GM21717 (cell line): Measurements from ENCODE around the gene PBX1.
"Not testable (repeated sequence)": the region's sequence is repeated elsewhere in the genome, so short reads cannot be mapped to it uniquely, and the experiment has no call there.

ENCODE experiments used
- ATAC-seq: cut with Tn5 transposase; IDR thresholded peaks from one replicate; pipeline ENCODE4 v1.9.1; 2021; ENCODE audit warnings: mild to moderate bottlenecking, moderate library complexity; ENCODE audit not compliant: unreplicated experiment

The PBX1 gene

DNA sequence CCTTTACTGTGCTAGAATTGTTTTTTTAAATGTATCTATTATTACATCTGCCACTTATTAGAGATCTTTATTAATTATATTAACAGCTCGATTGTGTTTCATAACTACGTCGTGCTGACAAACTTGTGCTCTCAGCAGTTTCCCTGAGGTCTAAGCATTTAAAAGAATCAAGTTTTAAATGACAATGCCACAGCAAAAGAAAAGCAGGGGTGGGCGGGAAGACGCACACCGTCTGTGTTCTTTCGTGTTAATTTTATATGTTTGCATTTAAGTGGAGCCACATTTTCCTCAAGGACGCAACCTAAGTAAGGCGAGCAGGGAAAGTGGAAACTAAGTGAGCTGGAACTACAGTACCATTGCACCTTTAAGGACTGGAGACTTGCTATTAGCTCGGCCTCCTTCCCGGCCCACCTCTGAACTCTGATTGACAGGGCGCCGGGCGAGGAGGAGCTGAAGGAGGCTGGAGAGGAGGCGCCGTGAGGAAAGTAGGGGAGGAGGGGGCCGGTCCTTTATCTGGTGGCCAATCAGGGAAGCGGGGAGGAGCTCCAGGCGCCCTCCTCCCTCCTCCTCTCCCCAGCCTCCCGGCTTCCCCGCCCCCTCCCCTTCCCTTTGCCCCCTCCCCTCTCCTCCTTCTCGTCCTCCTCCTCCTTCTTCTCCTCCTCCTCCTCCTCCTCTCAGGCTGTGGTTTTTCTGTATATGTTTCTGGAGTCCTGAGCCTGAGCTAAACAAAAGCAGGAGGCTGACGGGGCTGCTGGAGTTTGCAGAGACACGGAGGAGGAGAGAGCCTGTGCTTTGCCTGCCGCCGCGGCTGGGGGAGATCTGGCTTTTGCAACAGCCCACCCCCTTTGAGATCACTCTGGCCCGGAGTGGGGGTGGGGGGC lies at the start of gene PBX1:
TSS of gene PBX1 (plus strand) at position 724 of the 881 bp plus-strand sequence.
- ATAC-seq = peak; percentile 100

GRCh38 chr1:164510435-164510834 lies 48.5 kb upstream of the PBX1 start:
- ATAC-seq = no peak

DNA sequence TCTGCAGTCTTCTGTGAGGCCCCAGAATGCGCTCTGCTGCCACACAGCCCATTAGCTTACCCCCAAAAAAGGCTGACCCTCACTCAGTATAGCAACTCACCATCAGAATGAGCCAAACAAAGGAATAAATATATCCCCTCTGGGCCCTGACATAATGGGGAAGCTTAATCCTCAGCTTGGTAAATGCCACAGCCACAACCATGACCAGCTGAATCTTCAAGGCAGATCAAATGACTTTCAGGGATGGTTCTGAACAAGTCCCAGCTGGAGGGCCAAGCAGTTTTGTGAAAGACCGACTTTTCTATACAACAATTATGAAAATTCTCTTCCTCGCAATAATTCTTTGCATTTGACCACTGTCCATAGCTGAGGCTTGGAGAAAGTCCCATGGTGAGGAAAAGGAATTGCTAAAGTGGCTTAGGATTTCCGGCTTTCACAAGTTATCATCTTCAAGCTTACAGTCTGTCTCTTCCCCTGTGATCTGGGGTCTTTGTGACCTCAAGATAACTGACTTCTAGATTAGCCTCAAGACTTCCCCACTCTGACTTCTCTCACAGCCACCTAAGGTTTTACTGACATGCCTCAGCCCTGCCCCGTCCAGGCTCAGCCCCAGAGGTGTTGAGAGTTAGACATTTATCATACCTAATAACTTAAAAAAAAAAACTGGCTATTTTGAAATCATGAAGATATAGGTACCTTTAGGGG lies 47.8 kb upstream of the PBX1 start:
- no peak for ATAC-seq

- ATAC-seq = no peak
Measured at GRCh38 chr1:164515231-164515630, 43.8 kb upstream of the PBX1 start.

GRCh38 chr1:164515711-164516331 lies 43.2 kb upstream of the PBX1 start:
- no peak for ATAC-seq

DNA sequence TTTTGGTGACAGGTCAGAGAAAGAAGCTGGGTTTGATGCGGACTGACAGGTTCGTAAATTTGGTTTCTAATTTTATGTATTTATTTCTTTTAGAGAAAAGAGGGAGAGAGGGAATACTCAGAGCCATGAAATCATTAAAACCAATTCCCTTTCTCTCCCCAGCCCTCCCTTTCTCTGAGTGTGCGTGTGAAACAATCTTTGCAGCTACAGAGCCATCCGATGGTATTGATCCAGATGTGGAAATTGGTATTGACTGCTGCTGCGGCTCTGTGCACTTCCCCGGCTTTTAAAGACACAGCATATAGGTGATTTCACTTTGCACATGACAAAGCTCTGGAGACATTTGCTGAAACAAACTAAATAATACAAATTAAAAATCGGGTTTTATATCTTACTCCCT lies 42.4 kb upstream of the PBX1 start:
- ATAC-seq = no peak

DNA sequence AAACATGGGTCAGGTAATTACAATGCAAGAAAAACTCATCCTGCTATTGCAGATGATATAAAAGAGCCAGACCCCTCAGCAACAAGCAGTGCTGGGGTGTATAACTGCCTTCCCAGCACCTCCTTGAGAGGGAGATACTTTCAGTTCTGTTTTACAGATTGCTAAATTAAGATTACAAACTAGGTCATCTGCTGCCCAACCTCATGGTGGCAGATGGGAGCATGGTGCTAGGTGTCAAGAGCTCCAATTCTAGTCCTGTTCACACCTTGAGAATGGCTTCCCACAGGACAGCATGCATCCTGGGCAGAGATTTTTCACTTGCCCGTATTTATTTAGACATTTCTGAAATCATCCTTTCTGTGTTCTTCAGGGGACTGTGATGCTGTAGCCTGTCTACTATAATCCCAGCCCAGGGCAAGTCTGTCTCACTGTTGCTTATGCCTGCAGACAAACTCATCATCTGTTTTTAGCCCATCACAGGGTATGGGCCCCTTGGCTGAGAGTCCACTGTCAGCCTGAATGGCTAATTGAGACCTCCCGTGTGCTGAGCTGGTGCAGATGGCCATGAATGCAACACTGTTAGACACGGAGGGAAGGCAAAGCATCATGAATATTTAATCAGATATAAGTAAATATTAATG lies 40.2 kb upstream of the PBX1 start:
- ATAC-seq = no peak

- no peak for ATAC-seq
Measured at GRCh38 chr1:164519426-164519825, 39.6 kb upstream of the PBX1 start.

DNA sequence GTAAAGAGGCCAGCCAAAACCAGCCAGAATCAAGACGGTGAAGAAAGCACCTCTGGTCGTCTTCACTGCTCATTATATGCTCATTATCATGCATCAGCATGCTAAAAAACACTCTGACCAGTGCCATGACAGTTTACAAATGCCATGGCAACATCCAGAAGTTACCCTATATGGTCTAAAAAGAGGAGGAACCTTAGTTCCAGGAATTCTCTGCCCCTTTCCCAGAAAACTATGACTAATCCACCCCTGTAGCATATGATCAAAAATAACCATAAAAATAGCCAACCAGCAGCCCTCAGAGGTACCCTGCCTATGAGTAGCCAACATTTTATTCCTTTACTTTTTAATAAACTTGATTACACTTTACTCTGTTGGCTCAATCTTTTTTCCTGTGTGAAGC lies 34.2 kb upstream of the PBX1 start:
- ATAC-seq = no peak

DNA sequence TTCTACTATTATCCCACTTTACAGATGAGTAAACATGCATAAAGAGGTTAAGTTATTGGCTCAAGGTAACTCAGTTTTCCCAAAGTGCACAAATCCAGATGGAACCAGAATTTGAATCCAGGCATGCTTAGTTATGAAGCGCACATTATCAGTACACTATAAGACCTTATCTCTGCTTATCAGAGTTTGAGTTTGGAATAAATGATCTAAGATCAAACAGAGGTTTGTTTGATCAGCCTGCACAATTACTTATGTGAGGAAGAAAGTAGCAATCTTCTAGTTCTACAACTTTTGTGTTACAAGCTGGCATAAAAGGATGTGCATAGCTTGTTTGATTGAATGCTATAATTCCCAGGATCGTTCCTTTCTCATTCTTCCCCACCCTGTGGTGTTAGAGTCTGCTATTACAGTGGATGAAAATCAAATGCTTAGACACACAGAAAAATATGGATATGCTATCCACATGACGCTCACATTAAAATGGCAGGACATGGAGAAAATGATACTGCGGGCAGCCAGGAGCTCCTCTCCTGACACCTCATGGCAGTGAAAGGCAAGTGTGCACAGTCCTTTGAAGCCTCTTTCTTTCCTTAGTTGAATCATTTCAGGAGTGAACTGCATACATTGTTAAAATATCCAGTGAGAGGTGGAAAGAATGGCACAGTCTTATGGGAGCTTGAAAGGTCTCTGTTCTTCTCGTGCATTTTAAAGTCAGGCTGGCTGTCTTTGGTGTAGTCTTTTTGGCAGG lies 23.9 kb upstream of the PBX1 start:
- no peak for ATAC-seq

GRCh38 chr1:164552463-164552988 lies 6.5 kb upstream of the PBX1 start:
- ATAC-seq = not testable (repeated sequence)

GRCh38 chr1:164557270-164557669 lies 1.7 kb upstream of the PBX1 start:
- no peak for ATAC-seq

DNA sequence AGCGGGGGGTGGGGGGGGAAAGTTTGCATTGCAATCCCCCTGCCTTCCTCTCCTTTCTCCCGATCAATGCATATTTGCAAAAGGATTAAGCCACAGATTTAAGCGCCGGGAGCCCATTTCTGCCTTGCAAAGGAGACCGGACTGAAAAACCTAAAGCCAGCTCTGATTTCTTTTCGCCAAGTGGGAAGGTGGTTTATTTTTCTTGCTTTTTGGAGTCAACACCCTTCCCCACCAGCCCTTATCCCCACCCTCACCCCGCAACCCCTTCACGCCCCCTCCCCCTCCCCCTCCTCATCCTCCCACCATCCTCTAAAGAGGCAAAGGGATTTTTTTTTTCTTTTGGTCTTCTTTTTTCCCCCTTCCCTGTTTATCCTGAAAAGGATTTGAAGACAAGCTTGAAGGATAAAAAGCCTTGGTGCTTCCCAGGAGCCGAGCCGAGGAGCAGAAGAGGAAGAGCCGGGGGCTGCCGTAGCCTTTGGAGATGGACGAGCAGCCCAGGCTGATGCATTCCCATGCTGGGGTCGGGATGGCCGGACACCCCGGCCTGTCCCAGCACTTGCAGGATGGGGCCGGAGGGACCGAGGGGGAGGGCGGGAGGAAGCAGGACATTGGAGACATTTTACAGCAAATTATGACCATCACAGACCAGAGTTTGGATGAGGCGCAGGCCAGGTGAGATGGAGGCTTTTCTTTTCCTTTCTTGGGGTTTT lies 513 bp downstream of the PBX1 start:
- no peak for ATAC-seq

- no peak for ATAC-seq
Measured at GRCh38 chr1:164560121-164560541, 1.1 kb downstream of the PBX1 start.

DNA sequence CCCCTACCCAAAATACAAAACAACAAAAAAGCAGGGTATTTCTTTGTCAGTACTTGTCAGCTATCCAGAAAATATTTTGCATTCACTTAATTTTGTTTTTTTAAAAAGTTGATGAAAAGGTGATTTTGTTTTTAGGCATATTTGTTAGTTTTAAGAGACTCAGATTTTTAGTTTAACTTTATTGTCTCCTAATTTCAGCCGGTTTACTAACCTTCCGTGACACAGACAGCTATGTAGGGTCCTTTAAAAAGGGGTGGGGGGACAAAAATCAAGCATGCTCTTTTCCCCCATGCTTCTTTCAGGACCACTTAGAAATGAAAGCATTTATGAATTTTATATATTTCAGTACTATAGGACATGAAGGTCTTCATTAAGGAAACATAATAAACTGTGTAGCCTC lies 1.6 kb downstream of the PBX1 start:
- no peak for ATAC-seq

- no peak for ATAC-seq
Measured at GRCh38 chr1:164561007-164561406, 2.0 kb downstream of the PBX1 start.

- no peak for ATAC-seq
Measured at GRCh38 chr1:164561472-164561871, 2.5 kb downstream of the PBX1 start.

- ATAC-seq = no peak
Measured at GRCh38 chr1:164562061-164562460, 3.1 kb downstream of the PBX1 start.

- no peak for ATAC-seq
Measured at GRCh38 chr1:164562511-164562910, 3.5 kb downstream of the PBX1 start.
